Measurements from ENCODE around the gene STX8. TPM values are rescaled to one million over a fixed set of nuclear protein-coding genes. Genes with fewer than 3 reads are reported as not detected.

Gene STX8
- total RNA-seq, 1 donor from 2014 or later: 28.6 TPM

DNA sequence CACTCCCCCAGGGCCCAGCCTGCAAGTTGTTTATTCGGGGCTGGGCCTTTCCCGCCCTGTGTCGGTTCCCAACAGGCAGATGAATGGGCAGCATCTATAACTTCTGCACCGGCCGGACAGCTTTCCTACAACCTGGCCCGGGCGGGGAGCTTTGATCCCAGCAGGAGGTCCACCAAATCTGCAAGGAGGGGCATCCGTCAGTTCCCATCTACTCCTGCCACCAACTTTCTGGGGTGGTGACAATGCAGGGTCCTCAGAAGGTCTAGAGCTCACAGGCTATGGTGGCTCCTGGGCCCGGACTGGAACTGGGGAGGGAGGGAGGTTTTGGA, 342.4 kb downstream of the STX8 start:
- no peak for ATAC-seq

DNA sequence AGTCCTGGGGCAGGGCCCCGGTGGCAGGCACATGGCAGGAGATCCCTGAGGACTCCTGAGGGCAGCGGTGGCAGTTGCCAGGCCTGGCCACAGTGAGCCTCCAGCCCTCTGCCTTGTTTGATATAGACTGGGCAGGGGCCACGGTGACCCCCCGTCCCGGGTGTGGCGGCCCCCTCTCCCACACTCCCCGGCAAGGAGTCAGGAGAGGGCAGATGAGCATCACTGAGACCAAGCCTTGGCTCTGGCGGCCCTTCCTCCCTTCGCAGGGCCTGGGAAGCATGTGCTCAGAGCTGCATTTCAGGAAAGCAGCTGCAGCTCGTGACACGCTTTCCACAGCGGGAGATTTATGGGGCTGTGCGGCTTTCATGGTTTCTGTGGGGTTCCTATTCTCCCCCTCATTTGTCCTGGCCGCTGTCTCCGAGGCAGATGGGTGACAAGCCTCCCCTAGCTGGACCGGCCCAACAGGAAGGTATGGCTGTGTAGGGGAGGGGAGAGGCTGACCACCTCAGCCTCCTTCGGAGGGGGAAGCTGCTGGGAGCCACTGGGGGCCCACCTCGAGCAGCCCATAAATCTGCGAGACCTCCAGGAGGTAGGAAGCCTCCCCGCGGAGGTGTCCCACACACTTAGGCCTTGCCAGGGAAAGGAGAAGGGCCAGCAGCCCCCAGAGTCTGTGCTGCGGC, 342.9 kb downstream of the STX8 start:
- DNase-seq (ENCODE audit: low spot score): no peak

More for the DNA sequence above, 342.4 kb downstream of the STX8 start:
- DNase-seq (ENCODE audit: low spot score): no peak

DNA sequence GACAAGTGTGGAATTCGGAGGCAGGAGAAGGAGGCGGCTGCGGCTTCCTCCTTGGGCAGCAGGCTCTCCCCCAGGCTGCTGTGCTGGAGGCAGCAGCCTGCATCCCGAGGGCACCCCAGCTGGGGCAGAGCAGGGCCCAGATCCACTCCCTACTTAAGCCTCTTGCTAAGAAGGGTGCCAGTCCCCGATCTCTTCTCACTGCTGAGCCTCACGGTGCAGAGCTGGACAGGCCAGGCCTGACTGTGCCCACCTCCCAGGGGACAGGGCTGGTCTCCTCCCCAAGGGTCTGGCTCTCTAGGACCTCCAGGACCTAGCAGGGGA, 343.5 kb downstream of the STX8 start:
- DNase-seq (ENCODE audit: low spot score): no peak
- no peak for ATAC-seq

More for the DNA sequence above, 342.9 kb downstream of the STX8 start:
- no peak for ATAC-seq

DNA sequence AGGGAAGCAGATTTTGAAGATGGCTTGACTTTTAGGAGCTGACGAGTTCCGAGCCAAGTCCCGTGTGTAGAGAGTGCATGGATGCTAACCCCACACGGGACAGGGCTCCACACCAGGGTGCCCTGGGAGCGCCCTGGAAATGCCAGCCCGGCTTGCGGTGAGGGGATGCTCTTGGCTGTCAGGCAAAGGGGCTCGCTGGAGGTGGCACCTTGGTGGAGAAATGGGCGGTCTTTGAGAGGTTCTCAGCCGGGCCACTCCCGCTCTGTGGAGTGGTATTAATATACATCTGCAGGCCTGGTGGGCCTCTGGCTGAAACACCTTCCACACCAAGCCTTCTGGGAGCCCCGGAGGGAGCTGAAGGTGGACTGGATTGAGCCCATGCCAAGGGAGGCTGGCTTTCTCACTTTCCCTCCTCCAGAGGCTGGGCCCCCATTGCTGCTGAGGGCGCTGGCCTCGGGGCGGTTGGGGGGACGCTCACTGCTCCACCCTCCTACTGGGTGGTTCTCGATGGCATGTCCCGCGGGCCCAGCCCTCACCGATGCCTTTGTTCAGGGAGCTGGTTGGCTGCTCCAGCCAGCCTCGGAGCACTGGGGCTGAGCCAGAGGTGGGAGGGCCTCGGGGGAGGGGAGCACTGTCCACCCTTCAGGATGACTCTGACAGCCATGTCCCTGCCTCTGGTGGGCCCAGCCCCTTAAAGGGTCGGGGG, 344.0 kb downstream of the STX8 start:
- no peak for DNase-seq (ENCODE audit: low spot score)
- no peak for ATAC-seq

DNA sequence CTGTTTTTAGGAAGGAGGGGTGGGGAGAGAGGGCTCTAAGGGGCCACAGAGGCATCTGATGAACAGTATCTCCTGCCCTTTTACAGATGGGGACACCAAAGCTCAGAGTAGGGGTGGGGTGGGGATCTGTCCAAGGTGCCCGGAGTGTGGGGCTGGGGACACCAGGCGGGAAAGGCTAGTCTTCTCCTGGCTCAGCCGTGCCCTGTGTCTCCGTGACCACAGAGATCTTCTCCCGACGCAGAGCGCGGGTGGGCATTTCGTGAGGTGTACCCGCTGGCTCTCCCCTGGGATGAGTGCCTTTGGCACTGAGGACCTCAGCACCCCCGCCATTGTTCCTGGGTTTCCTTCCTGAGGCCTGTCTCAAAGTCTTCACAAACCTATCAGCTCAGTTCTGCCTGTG, 344.8 kb downstream of the STX8 start:
- ATAC-seq (no peak), DNase-seq (ENCODE audit: low spot score) (no peak)

DNA sequence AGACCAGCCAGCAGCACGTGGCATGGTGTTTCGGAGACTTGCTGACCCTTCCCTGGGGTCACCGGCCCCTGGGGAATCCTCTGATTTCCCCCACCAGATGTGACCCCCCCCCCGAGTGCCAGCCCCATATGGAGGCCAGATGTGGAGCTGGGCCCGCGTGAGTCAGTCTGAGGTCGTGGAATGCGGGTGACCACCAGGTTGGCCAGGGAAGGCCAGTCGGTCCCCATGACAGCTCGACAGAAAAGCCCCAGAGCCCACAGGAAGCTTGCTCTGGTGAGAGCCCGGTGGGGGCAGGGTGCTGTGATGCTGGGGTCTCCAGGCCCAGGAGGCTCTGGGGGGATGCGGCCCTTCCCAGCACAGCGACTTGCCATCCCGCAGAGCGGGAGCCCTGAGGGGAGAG, 345.3 kb downstream of the STX8 start:
- no peak for ATAC-seq
- no peak for DNase-seq (ENCODE audit: low spot score)

DNA sequence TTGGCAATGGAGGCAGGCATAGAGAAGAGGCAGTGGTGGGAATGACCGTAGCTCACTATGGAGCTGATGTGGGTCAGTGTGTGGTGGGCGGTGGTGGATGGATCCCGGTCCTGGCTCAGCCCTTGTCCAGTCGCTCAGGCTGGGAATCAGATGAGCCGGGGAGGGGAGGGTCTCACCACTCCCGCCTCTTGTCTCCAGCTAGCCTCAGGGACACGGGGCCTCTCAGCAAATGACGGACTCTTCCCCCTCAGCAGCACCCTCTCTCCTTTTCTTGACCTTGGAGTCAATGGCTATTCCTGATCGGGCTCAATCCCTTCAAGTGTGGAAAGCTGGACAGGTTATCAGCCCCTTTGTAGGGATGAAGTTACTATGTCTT, 345.8 kb downstream of the STX8 start:
- no peak for DNase-seq (ENCODE audit: low spot score)

DNA sequence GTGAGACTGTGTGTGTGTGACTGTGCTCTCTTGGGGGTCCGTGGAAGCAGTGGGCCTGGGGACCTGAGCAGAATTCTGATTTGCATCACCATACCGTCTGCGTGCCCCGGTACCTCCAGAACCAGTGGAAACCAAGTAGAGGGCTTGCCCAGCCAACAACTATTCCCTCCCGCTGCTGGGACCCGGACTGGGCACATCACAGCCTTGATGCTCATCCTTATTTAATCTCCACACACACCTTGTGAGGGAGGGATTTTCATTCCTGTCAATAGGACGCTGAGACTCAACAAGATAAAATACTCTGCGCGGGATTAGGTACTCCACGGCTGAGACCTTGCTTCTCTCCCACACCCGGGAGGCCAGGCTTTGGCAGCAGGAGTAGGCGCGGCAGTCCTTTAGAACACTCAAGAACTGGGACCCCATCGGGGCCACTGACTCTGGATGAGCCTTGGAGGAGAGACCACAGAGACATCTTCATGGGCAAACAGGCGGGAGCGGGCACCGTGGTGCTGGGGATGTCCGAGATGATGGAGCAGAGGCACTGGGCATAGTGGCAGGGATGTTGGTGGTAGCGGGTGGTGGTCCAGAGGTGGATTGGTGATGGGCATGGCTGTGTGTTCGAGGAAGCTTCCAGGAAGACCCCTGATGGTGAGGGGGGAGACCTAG, 346.3 kb downstream of the STX8 start:
- no peak for ATAC-seq
- DNase-seq (ENCODE audit: low spot score): no peak

More for the DNA sequence above, 345.8 kb downstream of the STX8 start:
- no peak for ATAC-seq

GRCh38 chr17:9228408-9229159, 347.0 kb downstream of the STX8 start:
- DNase-seq (ENCODE audit: low spot score) (no peak), ATAC-seq (no peak)

- ATAC-seq: no peak
- DNase-seq (ENCODE audit: low spot score): no peak
These were observed 347.7 kb downstream of the STX8 start for GRCh38 chr17:9227819-9228407.

DNA sequence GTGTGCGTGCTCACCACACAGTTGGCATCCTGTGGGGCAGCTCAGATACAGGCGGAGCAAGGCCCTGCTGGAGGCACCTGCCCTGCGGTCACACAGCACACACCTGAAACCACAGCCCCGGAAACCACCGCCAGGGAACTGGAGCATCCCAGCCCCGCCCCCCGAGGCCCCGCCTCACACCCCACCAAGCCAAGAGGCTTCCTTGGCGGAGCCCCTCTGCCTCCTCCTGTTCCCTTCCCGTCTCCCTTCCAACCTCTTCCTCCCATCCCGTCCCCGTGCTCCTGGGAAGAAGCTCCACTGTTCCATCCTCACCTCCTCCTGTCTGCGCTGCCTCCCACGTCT, 348.9 kb downstream of the STX8 start:
- ATAC-seq: no peak
- DNase-seq (ENCODE audit: low spot score): no peak

DNA sequence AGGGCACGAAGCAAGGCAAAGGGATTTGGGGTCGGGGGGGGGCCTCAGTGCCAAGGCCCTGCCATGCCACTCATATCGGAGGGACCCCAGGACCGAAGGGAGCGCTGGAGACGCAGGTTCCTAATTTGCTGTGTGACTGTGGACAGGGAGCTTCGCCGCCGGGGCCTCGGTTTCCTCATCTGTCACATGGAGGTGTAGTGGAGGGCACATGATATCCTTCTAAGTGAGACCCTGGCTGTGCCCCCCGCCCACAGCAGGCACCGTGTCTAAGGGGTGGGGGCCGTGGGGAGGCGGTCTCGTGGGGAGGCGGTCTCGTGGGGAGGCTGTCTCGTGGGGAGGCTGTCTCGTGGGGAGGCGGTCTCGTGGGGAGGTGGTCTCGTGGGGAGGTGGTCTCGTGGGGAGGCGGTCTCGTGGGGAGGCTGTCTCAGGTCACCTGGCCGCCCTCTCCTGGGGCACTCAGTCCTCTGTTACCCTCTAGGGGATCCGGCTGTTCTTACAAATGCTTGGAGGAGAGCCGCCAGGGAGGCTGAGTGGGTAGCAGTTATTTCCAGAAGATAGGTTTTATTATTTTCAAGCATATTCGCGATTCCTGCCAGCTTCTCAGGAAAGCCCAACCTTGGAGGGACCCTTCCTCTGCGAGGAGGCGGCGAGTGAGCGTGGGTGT, 349.4 kb downstream of the STX8 start:
- DNase-seq (ENCODE audit: low spot score) (no peak), ATAC-seq (no peak)

- ATAC-seq: no peak
- no peak for DNase-seq (ENCODE audit: low spot score)
These were observed 350.1 kb downstream of the STX8 start for GRCh38 chr17:9225305-9226101.

GRCh38 chr17:9224485-9224884, 351.1 kb downstream of the STX8 start:
- DNase-seq (ENCODE audit: low spot score) (no peak), ATAC-seq (no peak)

- no peak for ATAC-seq
- DNase-seq (ENCODE audit: low spot score): no peak
These were observed 352.1 kb downstream of the STX8 start for GRCh38 chr17:9223531-9223930.

GRCh38 chr17:9221922-9222180, 353.8 kb downstream of the STX8 start:
- DNase-seq (ENCODE audit: low spot score) (no peak), ATAC-seq (no peak)

DNA sequence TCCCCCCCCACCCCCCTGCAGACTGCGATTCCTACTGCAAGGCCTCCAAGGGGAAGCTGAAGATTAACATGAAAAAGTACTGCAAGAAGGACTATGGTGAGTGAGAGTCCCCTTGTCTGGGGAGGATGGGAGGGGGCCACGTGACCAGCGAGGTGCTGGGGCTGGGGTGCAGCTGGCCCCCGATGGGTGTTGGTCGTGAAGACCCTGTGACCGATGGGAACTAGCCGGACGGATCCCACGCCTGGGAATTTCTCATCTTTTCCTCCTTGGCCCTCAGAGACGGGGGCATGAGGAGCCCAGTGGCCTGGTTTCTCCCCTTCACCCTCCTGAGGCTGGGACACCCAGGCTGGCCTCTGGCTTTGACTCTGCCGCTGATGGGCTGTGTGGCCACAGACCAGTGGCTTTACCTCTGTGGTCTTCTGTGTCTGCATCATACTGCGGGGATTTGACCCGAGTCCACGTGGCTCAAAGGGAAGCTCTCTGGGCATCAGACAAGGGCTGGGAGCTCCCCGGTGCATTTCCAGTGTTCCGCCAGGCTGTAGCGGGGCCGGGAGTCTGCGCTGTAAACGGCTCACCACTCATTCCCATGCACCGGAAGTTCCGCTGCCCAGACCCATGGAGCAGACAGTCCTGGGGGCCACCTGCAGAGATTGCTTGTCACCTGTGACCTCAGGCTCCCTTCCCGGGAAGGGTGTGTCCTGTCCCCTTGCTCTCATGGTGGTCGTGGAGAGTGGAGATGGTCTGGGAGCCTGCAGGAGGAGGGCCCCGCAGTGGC, 354.3 kb downstream of the STX8 start:
- ATAC-seq (no peak), DNase-seq (ENCODE audit: low spot score) (no peak)

DNA sequence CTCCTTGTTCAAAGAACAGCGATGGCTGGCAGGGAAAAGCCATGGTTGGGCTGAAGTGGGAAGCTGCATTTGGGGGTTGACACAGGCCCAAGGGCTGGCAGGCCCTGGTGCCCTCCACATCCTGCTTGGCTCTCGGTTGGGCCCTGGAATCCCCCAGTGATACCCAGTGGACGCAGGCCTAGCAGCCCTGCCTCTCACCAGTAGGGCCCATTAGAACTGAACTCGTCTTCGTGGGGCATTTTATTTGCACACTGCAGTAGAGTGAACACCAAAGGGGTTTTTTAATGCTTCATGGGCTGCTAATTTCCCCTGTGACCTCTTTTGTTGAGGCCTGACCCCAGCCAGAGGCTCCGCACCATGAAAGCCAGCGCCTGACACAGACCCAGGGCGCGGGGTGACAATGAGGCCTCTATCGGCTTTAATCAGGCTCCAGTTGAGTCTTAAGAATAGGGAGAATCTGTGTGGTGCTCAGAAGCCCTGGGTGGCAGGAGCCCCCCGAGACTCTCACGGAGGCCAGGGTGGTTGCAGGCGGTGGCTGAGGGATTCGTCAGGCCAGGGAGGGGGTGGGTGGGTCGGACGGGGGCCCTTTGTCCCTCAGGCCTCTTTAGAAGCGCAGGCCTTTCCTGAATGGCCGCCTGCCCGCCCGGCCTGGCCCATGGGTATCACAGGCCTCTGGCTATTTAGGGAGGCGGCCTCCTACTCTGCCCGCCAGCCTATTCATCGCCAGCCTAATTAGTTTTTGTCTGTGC, 355.0 kb downstream of the STX8 start:
- no peak for ATAC-seq

More for the DNA sequence above, 355.0 kb downstream of the STX8 start:
- DNase-seq (ENCODE audit: low spot score): no peak

Measured in left lobe of liver (tissue), 2 donors.